Activated T-cell treated with anti-CD3 and anti-CD28 coated beads for 1 hour (primary cell): ENCODE data around the gene SASH3.

Experiments used
- DNase-seq: peaks from one replicate; pipeline ENCODE4 v3.0.0-alpha.2; 2020; ENCODE audit warnings: low read depth

SASH3 gene

DNA sequence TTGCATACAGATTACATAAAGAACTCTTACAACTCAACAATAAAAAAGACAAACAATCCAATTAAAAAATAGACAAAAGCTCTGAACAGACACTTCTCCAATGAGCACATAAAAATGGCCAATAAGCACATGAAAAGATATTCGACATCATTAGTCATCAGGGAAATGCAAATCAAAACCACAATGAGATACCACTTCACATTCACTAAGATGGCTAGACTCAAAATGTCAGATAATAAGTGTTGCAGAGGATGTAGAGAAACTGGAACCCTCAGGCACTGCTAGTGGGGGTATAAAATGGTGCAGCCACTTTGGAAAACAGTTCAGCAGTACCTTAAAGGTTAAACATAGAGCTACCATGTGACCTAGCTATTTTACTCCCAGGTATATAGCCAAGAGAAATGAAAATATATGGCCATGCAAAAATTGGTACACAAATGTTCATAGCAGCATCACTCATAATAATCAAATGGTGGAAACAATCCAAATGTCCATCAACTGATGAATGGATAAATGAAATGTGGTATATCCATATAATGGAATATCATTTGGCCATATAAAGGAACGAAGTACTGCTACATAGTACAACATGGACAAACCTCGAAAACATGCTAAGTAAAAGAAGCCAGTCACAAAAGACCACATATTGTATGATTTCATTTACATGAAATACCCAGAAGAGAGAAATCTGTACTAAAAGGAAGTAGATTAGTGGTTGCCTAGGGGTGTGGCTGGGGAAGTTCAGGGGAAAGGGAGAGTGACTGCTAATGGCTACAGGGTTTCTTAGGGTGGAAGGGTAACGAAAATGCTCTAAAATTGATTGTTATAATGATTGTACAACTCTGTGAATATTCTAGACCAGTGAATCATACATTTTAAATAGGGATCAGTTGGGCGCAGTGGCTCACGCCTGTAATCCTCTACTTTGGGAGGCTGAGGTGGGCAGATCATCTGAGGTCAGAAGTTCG lies 29.4 kb downstream of the SASH3 start:
- no peak for DNase-seq

DNA sequence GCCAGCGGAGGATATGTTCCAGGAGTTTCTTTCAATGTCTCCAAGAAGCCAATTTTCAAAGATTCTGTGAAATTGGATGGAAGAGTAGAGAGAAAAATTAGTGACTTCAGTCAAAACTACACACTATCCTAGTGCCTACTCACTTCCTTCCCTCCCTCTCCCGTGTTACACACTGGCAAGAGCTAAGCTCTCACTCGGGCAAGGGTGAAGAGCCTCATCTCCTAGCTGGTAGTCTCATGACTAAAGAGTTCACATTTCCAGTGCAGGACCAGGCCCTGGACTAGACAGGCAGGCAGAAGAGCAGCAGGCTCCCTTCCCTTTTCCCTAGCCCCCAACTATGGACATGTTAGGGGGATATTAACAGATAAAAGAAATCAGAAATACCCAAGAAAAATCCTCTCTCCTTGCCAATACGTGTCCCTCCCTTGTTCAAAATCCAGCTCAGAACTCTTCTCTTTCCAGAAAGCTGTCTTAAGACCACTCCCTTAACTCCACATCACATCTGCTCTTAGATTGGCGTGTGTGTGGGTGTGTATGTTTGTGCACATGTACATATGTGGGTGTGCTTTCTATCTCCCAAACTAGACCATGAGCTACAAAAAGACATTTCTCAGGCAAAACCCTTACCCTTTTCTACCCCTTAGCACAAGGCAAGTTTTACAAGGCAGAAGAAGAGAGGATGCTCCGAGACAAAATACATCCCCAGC lies 34.1 kb downstream of the SASH3 start:
- no peak for DNase-seq

DNA sequence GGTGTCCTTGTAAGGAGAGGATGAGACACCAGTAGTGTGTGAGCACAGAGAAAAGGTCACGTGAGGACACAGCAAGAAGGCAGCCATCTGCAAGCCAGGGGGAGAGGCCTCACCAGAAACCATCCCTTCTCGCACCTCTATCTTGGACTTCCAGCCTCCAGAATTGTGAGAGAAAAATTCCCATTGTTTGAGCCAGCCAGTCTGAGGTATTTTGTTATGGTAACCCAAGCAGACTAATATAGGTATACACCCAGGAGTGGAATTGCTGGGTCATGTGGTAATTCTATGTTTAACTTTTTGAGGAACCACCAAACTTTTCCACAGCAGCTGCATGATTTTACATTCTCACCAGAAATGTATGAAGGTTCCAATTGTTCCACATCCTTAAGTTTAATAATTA lies 38.4 kb downstream of the SASH3 start:
- no peak for DNase-seq

DNA sequence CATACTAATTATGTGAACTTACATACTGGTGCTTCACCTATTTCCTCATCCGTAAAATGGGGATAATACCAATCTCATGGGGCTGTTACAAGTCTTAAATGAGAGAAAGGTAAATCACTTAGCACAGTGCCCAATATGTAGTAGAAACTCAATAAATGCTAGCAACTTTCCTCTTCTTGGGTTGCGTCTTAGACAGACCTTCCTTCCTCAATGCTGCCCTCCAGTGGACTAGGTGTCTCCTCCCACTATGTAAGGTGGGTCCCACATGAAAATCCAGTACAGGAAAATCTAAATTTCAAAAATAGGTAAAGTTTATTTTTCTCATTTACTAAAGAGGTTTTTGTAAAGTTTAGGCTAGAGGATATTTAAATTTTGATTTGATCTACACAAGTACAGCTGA lies 43.4 kb downstream of the SASH3 start:
- DNase-seq = peak; percentile 37

DNA sequence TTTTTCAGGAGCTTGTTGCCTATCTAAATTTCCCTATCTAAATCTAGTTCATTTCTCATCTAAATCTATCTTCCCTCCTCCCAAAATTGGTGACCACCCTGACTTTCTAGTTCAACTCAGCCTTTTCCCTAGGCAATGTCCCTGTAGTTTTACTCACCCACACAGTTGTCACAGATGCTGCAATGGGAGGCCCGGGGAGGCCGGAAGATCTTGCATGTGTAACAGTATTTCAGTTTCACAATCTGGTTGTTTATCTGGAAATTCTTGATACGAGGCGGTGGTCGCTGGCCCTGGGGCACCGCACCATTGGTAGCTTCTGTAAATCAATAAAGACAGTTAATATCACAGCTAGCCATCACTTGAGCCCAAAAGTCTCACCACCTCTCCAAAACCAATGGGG lies 43.8 kb downstream of the SASH3 start:
- DNase-seq = no peak

DNA sequence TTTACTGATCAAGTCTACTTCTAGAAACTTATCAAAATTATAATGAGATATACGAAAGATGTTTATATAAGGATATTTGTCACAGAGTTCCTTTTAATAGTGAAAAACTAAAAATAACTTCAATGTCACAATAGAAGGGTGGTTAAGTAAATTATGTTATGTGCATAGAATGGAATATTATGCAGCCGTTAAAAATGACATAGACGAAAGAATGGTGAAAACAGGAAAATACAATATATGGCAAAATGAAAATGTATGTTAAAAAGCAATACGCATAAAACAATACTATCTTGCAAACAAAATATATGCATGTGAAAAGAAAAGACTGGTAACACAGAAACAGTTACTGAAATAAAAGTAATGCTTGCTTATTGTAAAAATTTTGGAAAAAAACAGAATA lies 44.9 kb downstream of the SASH3 start:
- DNase-seq = no peak

DNA sequence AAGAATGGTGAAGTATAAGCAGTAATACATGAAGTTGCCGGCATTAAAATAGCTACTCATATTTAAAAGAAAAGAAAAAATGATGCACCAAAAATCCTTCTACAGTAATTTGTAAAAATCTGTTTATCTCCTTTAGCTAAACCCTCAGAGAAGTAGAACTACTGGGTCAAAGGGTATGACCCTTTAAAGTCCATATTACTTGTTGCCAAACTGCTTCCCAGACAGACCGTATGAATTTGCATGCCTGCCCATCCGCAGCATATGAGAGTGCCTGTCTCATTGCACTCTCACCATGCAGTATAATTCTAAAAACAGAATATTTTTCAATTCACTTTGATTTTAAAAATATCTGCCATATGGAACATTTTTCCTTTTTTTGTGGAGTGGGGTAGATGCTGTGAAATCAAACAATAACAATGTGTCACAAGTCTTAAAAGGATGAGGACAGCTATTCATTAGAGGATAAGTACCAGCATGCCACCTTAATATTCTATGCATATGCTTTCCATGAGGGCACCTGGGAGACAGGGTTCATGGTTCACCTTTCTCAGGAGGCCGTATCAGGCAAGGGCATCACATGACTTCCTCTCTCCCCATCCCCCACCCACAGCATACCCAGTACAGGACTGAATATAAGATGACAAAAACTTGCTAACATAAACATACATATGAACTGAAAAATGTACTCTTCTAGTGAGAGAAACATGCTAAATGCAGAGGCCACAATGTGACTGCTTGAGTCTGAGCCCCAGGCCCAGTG lies 46.2 kb downstream of the SASH3 start:
- DNase-seq = no peak

DNA sequence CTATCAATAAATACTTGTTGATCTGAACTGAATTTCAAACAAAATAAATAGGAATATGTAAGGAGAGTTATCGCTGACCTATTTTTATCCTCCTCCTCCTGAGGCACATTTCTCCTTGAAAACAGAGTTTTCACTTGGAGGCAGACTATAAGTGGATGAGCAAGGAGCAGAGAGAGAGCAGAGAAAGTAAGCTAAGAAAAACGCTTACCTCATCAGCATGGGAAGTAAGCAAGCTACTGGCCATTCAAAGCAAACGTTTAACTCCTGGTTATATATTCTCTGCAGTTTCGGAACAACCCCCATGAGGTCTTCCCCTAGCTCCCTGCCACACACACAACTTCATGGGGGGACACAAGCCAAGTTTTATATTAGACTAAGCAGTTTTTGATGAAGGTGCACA lies 50.7 kb downstream of the SASH3 start:
- DNase-seq = no peak

DNA sequence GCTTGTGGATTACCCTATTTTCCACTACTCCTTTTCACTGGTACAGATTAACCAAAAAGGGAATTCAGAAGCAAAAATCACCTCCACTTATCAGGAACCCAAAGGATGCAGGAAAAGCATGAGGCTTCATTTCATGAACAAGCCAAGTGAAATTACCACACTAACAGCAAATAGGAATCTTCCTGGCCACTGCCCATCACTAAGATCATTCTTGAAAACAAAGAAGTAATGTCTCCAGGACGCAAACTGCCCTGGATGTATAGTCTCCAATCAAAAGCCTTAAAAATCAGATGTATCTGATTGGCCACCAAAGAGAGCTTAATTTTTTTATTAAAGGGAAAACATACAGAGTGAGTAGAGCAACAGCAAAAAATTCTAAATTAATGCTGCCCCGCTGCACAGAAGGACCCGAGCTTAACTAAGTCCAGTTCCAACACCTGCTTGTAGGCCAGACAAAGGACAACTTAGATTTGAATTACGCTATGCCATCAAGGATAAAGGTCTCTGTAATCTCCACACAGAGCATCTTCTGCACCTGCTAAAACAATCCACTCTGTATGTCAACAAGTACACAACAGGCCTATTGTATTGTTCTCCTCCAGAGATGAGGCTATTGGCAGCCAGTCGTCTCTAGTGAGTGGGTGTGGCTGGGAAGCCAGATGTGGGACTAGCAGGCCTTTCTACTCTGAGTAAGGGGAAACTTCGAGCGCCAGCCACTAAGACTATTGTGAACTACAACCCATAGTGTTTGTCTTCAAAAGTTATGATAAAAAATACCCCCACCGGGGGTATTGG lies 51.5 kb downstream of the SASH3 start:
- DNase-seq = no peak

DNA sequence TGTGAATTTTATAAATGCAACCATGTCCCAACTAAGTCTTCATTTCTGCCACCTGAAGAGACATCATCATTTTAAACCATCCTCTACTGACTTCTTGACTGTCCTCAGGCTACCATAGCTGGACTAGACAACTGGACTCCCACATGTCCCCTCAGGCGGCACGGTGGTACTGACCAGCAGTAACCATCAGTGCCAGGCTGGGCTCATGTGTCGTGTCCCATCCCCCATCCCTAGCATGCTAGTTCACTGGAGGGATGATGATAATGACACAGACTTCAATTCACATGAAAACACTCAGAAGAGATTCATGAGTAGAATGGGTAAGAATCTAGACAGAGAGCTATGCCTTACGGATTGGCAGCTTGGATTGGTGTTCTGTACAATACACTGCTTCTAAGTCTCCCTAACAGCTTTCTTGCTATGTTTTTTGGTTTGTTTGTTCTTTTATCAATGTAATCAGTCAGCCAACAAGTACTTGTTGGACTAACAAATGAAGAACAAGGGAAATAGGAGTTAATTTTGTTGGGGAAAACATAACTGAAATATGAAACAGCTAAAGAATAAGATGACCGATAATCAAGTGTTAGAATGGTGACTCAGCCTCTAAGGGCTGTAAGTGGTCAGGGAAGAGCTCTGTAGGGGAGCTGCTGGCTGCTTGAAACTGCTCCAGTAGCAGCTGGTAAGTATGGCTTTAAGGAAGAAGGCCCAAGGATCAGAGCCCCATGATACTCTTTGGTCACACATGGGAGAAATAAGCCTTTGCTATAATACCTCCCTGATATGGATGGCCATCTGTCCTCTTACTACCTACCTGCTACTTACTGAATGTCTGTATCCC lies 53.6 kb downstream of the SASH3 start:
- DNase-seq = no peak

DNA sequence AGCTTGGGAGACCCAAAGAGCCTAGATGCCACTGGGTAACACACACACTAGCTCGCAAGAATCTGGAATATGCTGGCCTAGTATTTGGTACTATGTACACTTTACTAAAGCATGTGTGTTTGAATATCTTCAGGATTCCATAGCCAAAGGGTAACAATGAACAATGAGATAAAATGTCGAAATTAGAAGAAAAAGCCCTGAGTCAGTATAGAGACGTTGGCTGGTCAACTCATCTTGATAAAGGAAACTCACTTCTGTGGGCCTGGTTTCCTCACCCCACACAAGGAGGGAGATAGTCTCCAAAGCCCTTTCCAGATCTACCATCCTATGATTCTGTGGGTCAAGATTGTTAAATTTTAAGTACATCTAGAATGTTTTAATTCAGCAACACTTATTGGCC lies 57.1 kb downstream of the SASH3 start:
- no peak for DNase-seq

DNA sequence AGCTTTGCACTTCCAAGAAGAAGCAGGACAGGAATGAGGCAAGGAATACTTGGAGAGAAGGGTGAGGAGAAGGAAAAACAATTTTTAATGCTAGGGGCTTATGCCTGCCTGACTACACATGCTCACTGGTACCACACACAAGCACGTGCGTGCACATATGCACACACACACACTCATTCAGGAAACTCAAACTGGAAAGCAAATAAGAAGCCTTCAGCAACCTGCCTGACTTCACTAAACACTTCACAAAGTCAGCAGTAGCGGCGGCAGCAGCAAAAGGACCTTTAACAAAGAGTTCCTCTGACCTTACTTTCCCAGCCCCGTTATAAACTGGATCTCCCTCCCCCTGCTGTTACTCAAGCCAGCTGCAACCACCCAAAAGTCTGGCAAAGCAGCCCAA lies 60.6 kb downstream of the SASH3 start:
- DNase-seq = no peak

DNA sequence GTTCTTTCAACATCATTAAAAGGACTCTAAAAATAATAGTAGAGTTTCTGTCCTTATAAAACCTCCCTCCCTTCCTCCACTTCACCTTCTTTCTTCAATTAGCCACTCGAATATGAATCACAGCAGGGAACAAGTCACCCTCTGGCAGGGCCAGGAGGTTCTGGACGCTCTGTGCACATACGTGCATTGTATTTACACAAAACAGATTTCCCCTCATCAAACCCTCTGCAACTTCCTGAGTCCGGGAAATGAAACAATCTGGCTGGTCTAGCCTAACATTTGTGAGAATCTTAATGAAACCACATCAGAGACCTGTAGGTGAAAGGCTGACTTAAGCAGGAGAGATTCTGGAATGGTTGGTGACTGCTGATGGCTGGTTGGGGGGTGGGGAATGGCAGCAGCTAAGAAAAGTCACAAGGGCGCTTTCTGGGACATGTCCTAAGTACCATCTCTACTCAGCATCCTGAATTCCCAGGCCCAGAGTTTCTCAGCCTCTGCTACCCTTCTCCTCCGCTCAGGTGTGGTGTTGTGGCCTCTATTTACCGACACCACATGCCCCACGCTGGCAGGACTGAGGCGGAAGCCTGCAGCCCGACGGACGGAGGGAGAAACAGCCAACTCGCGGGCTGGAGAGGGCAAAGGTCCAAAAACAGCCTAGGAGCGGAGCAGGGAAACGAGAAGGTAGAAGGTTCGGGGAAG lies 62.9 kb downstream of the SASH3 start:
- DNase-seq = no peak

DNA sequence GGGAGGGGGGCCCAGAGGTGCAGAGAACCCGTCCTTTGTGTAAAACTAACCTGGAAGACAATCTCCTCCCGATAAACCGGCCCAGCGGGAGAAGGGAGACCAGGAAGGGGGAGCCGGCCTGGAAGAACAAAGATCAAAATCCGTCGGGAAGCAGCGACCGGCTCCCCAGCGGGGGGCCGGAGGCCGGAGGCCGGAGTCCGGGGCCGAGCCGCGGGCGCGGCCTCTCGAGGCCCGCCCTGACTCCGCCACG lies 63.4 kb downstream of the SASH3 start:
- no peak for DNase-seq

DNA sequence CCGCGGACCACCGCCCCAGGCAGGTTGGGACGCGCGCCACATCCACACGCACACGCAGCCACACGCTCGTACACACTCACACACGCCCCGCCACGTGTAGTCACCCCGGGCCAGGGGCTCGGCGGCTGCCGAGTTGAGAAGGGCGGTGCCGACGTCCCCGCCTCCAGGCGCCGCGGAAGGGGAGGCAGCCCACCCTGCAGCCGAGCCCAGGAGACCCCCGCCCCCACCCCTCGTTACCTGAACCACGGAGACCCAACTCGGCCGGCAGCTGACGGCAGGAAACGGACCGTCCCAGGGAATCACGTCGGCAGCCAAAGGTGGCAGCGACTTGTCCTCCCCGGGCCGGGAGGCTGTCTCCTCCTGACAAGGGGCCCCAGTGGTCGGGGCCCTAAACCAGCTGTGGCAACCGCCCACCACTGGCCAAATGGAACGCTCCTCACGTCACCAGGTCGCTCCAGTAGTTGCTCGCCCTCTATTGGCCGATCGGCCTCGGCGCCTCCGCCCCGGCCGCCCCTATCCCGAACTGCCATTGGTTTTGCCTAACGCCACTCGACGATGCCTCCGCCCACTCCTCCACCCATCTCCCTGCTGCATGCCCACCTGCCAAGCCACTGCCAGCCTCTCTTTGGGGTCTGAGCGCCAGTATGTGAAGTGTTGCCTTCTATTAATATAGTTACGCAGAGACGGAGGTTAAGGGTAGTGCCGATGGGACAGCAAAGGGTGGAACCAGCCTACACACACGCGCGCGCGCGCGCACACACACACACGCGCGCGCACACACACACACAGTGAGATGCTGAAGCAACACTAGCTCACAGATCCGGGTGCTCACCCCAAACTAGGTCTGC lies 63.9 kb downstream of the SASH3 start, which contains the start of gene ZDHHC9:
TSS of gene ZDHHC9 (minus strand) at position 428 of the 848 bp plus-strand sequence. CDS start 1,941 bp downstream, outside the sequence.
- DNase-seq = peak; percentile 74
